ENCODE data around the gene RNF182.

The RNF182 gene

GRCh38 chr6:13985663-13986325 lies 61.0 kb downstream of the RNF182 start:
- no peaks in the 10 kb centered on the region for H3K36me3 ChIP-seq (ENCODE audit: insufficient read depth, insufficient read length, low read length)
- TF ChIP-seq SUZ12 (IDR thresholded peaks at IDR 0.05; ENCODE audit: extremely low read depth, insufficient read depth, insufficient read length) = no peak
- TF ChIP-seq YY1 (IDR thresholded peaks at IDR 0.05; ENCODE audit: insufficient read depth, insufficient read length) = no peak
- no peak for TF ChIP-seq ZNF274 (IDR thresholded peaks at IDR 0.05; ENCODE audit: low read depth, low read length)
- no peak for DNase-seq (ENCODE audit: low read depth, low spot score)
- peaks cover 2% of the 10 kb centered on the region for H3K4me1 ChIP-seq (ENCODE audit: insufficient read depth, insufficient read length)
- no peaks in the 10 kb centered on the region for H3K9me3 ChIP-seq (ENCODE audit: insufficient read depth, low read length)
- no peaks in the 10 kb centered on the region for H3K27me3 ChIP-seq (ENCODE audit: insufficient read depth, insufficient read length)
- no peak overlapping the region for H3K4me3 ChIP-seq (ENCODE audit: insufficient read length, low read depth)
- no peak overlapping the region for H3K9ac ChIP-seq (ENCODE audit: insufficient read length, low read depth)

GRCh38 chr6:13986700-13987399 lies 62.1 kb downstream of the RNF182 start:
- Histone ChIP-seq H3K4me3 (ENCODE audit: insufficient read length, low read depth) (no peak overlapping the region), H3K4me1 (ENCODE audit: insufficient read depth, insufficient read length) (peaks cover 2% of the 10 kb centered on the region), H3K9me3 (ENCODE audit: insufficient read depth, low read length) (no peaks in the 10 kb centered on the region), H3K36me3 (ENCODE audit: insufficient read depth, insufficient read length, low read length) (no peaks in the 10 kb centered on the region), H3K27me3 (ENCODE audit: insufficient read depth, insufficient read length) (no peaks in the 10 kb centered on the region), H3K9ac (ENCODE audit: insufficient read length, low read depth) (no peak overlapping the region)
- TF ChIP-seq ZNF274 (IDR thresholded peaks at IDR 0.05; ENCODE audit: low read depth, low read length) (no peak), SUZ12 (IDR thresholded peaks at IDR 0.05; ENCODE audit: extremely low read depth, insufficient read depth, insufficient read length) (no peak), YY1 (IDR thresholded peaks at IDR 0.05; ENCODE audit: insufficient read depth, insufficient read length) (no peak)
- no peak for DNase-seq (ENCODE audit: low read depth, low spot score)

- H3K36me3 ChIP-seq (ENCODE audit: insufficient read depth, insufficient read length, low read length) = no peaks in the 10 kb centered on the region
- H3K9ac ChIP-seq (ENCODE audit: insufficient read length, low read depth) = no peak overlapping the region
- no peaks in the 10 kb centered on the region for H3K9me3 ChIP-seq (ENCODE audit: insufficient read depth, low read length)
- TF ChIP-seq SUZ12 (IDR thresholded peaks at IDR 0.05; ENCODE audit: extremely low read depth, insufficient read depth, insufficient read length) (no peak), YY1 (IDR thresholded peaks at IDR 0.05; ENCODE audit: insufficient read depth, insufficient read length) (no peak), ZNF274 (IDR thresholded peaks at IDR 0.05; ENCODE audit: low read depth, low read length) (no peak)
- DNase-seq (ENCODE audit: low read depth, low spot score) = no peak
- no peak overlapping the region for H3K4me3 ChIP-seq (ENCODE audit: insufficient read length, low read depth)
- H3K4me1 ChIP-seq (ENCODE audit: insufficient read depth, insufficient read length) = peaks cover 2% of the 10 kb centered on the region
- no peaks in the 10 kb centered on the region for H3K27me3 ChIP-seq (ENCODE audit: insufficient read depth, insufficient read length)
Observed at GRCh38 chr6:13987400-13987865, 62.7 kb downstream of the RNF182 start.

- Histone ChIP-seq H3K4me3 (ENCODE audit: insufficient read length, low read depth) (no peak overlapping the region), H3K27me3 (ENCODE audit: insufficient read depth, insufficient read length) (no peaks in the 10 kb centered on the region), H3K9ac (ENCODE audit: insufficient read length, low read depth) (no peak overlapping the region), H3K9me3 (ENCODE audit: insufficient read depth, low read length) (no peaks in the 10 kb centered on the region), H3K4me1 (ENCODE audit: insufficient read depth, insufficient read length) (peaks cover 2% of the 10 kb centered on the region), H3K36me3 (ENCODE audit: insufficient read depth, insufficient read length, low read length) (no peaks in the 10 kb centered on the region)
- TF ChIP-seq ZNF274 (IDR thresholded peaks at IDR 0.05; ENCODE audit: low read depth, low read length) = no peak
- TF ChIP-seq YY1 (IDR thresholded peaks at IDR 0.05; ENCODE audit: insufficient read depth, insufficient read length) = no peak
- TF ChIP-seq SUZ12 (IDR thresholded peaks at IDR 0.05; ENCODE audit: extremely low read depth, insufficient read depth, insufficient read length) = no peak
- DNase-seq (ENCODE audit: low read depth, low spot score) = no peak
Observed at GRCh38 chr6:13988049-13988738, 63.4 kb downstream of the RNF182 start.

GRCh38 chr6:13988908-13989307 lies 64.2 kb downstream of the RNF182 start:
- Histone ChIP-seq H3K4me3 (ENCODE audit: insufficient read length, low read depth) (no peak overlapping the region), H3K36me3 (ENCODE audit: insufficient read depth, insufficient read length, low read length) (no peaks in the 10 kb centered on the region), H3K9me3 (ENCODE audit: insufficient read depth, low read length) (no peaks in the 10 kb centered on the region), H3K4me1 (ENCODE audit: insufficient read depth, insufficient read length) (peaks cover 2% of the 10 kb centered on the region), H3K27me3 (ENCODE audit: insufficient read depth, insufficient read length) (no peaks in the 10 kb centered on the region), H3K9ac (ENCODE audit: insufficient read length, low read depth) (no peak overlapping the region)
- TF ChIP-seq ZNF274 (IDR thresholded peaks at IDR 0.05; ENCODE audit: low read depth, low read length) (no peak), YY1 (IDR thresholded peaks at IDR 0.05; ENCODE audit: insufficient read depth, insufficient read length) (no peak), SUZ12 (IDR thresholded peaks at IDR 0.05; ENCODE audit: extremely low read depth, insufficient read depth, insufficient read length) (no peak)
- DNase-seq (ENCODE audit: low read depth, low spot score) = no peak

- Histone ChIP-seq H3K9ac (ENCODE audit: insufficient read length, low read depth) (no peak overlapping the region), H3K9me3 (ENCODE audit: insufficient read depth, low read length) (no peaks in the 10 kb centered on the region), H3K27me3 (ENCODE audit: insufficient read depth, insufficient read length) (no peaks in the 10 kb centered on the region), H3K4me3 (ENCODE audit: insufficient read length, low read depth) (no peak overlapping the region), H3K36me3 (ENCODE audit: insufficient read depth, insufficient read length, low read length) (no peaks in the 10 kb centered on the region), H3K4me1 (ENCODE audit: insufficient read depth, insufficient read length) (peaks cover 2% of the 10 kb centered on the region)
- TF ChIP-seq YY1 (IDR thresholded peaks at IDR 0.05; ENCODE audit: insufficient read depth, insufficient read length) = no peak
- TF ChIP-seq SUZ12 (IDR thresholded peaks at IDR 0.05; ENCODE audit: extremely low read depth, insufficient read depth, insufficient read length) = no peak
- TF ChIP-seq ZNF274 (IDR thresholded peaks at IDR 0.05; ENCODE audit: low read depth, low read length) = no peak
- no peak for DNase-seq (ENCODE audit: low read depth, low spot score)
Observed at GRCh38 chr6:13989496-13990144, 64.9 kb downstream of the RNF182 start.

Measured in NT2/D1 (cell line).